Nephron (organoid): ENCODE measurements around the gene PLXNA1.

Source experiments
- H3K27ac Mint-ChIP-seq, 3 experiments: 2 replicates each; pipeline ENCODE4 v1.8.0; 2020; ENCODE audit warnings: mixed read lengths in 3 of 3, mild to moderate bottlenecking in 2 of 3, moderate library complexity in 1 of 3
- H3K27me3 Mint-ChIP-seq: 2 replicates; pipeline ENCODE4 v1.8.0; 2021; ENCODE audit warnings: low read depth, mild to moderate bottlenecking, moderate library complexity, mixed read lengths
- H3K36me3 Mint-ChIP-seq: 2 replicates; pipeline ENCODE4 v1.8.0; 2020; ENCODE audit warnings: low read depth, mixed read lengths
- H3K4me1 Mint-ChIP-seq: 2 replicates; pipeline ENCODE4 v1.8.0; 2020; ENCODE audit warnings: mixed read lengths
- H3K4me3 Mint-ChIP-seq, 3 experiments: 2 replicates each; pipeline ENCODE4 v1.8.0; 2020; ENCODE audit warnings: mild to moderate bottlenecking in 3 of 3, mixed read lengths in 3 of 3, moderate library complexity in 2 of 3
- H3K9me3 Mint-ChIP-seq: 2 replicates; pipeline ENCODE4 v1.8.0; 2020; ENCODE audit warnings: mixed read lengths
- TF ChIP-seq, protein P1 (sequence below), 3 experiments: fragments of 200-600 bp; sonication (generic); IDR thresholded peaks; one replicate each; pipeline ENCODE4 v1.5.0; 2021; ENCODE audit warnings: antibody characterized with exemption in 3 of 3; ENCODE audit not compliant: unreplicated experiment in 3 of 3

PLXNA1 gene

DNA sequence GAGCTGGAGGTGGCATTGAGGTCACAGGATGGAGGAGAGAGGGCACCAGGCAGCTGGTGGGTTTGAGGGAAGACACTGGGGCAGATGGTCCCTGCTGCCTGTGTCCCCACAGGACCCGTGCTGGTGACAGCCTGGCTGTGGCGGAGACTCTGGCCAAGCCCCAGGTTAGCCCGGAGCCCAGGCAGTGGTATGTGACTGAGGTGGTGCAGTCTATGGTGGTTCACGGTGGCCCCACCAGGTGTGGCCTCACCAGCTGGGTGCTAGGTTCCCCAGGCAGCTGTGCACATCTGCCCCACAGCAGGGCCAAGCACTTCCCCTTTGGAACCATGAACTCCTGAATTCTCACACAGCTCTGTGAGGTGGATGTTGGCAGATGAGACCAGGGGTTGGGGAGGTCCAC, 15.4 kb downstream of the PLXNA1 start:
- peaks cover 31% of the 10 kb centered on the region for H3K4me1 Mint-ChIP-seq
- no peak overlapping the region for H3K4me3 Mint-ChIP-seq
- H3K27ac Mint-ChIP-seq = no peak overlapping the region
- H3K36me3 Mint-ChIP-seq = peaks cover 3% of the 10 kb centered on the region
- TF ChIP-seq, protein P1, sequence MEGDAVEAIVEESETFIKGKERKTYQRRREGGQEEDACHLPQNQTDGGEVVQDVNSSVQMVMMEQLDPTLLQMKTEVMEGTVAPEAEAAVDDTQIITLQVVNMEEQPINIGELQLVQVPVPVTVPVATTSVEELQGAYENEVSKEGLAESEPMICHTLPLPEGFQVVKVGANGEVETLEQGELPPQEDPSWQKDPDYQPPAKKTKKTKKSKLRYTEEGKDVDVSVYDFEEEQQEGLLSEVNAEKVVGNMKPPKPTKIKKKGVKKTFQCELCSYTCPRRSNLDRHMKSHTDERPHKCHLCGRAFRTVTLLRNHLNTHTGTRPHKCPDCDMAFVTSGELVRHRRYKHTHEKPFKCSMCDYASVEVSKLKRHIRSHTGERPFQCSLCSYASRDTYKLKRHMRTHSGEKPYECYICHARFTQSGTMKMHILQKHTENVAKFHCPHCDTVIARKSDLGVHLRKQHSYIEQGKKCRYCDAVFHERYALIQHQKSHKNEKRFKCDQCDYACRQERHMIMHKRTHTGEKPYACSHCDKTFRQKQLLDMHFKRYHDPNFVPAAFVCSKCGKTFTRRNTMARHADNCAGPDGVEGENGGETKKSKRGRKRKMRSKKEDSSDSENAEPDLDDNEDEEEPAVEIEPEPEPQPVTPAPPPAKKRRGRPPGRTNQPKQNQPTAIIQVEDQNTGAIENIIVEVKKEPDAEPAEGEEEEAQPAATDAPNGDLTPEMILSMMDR (IDR thresholded peaks at IDR 0.05; ENCODE audit: unreplicated experiment in 3 of 3) = no peak
- H3K27me3 Mint-ChIP-seq = no peaks in the 10 kb centered on the region
- H3K9me3 Mint-ChIP-seq = no peaks in the 10 kb centered on the region

DNA sequence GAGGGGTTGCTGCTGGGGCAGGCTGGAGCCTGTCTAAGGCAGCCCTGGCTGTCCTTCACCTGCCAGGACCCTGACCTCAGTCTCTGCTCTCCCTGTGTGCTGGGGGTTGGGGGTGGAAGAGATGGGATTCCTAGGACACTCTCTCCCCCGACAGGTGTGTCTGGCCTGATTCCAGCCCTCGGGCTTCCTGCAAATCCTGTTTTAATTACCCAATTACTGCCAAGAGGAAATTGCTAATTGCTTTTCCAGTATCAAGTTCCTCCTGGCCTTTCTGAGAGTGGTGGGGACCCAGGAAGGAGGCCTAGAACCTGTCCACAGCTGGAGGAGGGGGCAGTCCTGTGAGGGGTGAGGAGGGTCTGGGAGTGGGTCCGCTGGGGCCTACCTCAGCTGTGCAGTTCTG, 15.8 kb downstream of the PLXNA1 start:
- H3K4me3 Mint-ChIP-seq = no peak overlapping the region
- H3K27ac Mint-ChIP-seq = no peak overlapping the region
- peaks cover 30% of the 10 kb centered on the region for H3K4me1 Mint-ChIP-seq
- no peaks in the 10 kb centered on the region for H3K9me3 Mint-ChIP-seq
- H3K27me3 Mint-ChIP-seq = no peaks in the 10 kb centered on the region
- peaks cover 2% of the 10 kb centered on the region for H3K36me3 Mint-ChIP-seq
- TF ChIP-seq, protein P1 (IDR thresholded peaks at IDR 0.05; ENCODE audit: unreplicated experiment in 3 of 3) = no peak

DNA sequence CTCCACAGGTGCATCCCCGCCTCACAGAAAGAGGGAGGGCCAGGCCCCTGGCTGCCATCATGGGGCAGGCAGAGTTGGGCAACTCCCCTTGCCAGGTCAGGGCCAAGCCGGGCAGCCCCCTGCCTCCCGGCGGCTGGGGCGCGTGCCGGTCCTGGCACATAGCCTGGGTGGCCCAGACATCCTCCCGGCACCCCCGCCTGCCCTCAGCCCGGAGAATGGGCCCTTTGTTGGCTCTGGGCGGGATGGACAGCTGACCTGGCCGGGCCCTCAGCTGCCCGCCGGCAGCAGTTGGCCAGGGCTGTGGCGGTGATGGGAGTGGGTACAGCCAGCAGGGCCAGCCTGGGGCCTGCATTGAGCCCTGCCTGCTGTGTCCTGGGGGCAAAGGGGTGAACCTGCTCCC, 16.5 kb downstream of the PLXNA1 start:
- H3K36me3 Mint-ChIP-seq = no peaks in the 10 kb centered on the region
- no peak overlapping the region for H3K27ac Mint-ChIP-seq
- peaks cover 26% of the 10 kb centered on the region for H3K4me1 Mint-ChIP-seq
- TF ChIP-seq, protein P1 (IDR thresholded peaks at IDR 0.05; ENCODE audit: unreplicated experiment in 3 of 3) = no peak
- no peaks in the 10 kb centered on the region for H3K9me3 Mint-ChIP-seq
- H3K27me3 Mint-ChIP-seq = no peaks in the 10 kb centered on the region
- no peak overlapping the region for H3K4me3 Mint-ChIP-seq

DNA sequence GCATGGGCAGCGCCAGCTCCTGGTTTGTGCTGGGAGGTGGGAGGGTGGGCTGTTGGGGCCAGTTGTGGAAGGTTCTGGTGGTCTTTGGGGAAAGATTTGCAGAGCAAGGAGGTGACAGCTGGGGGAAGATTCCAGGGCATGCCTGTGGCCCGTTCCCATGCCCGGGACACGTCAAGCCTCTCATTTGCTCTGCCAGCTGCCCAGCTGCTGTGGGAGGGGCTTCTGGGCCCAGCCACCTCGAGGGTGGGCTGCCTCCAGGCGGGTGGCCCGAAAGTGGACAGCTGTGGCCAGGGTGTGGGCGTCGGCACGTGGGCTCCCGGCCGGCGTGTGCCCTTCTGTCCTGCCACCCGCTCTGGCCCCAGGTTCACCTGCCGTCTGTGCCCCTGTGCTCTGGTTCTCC, 17.2 kb downstream of the PLXNA1 start:
- Mint-ChIP-seq H3K9me3 (no peaks in the 10 kb centered on the region), H3K4me1 (peaks cover 22% of the 10 kb centered on the region), H3K4me3 (no peak overlapping the region), H3K27me3 (no peaks in the 10 kb centered on the region), H3K36me3 (no peaks in the 10 kb centered on the region), H3K27ac (peak overlapping the region in 1 of 3 experiments; percentile 15)
- TF ChIP-seq, protein P1 (IDR thresholded peaks at IDR 0.05; ENCODE audit: unreplicated experiment in 3 of 3) = no peak

DNA sequence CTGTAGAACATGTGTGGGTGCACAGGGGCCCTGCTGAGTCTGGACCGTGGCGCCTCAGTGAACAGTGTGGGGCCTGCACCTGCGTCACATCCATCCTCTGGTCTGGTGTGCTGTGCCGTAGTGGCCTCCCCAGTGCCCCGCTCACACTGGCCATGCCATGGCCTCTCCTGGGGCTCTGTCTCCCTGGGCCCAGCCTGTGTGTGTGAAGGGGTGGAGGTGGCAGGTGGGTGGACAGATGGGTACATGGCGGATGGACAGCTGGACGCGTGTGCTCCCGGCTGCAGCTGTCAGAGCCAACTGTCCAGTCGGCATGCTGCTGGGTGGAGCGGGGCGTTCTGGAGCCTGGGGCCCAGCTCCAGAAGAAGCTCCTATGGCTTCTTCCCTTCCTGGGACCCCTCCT, 17.8 kb downstream of the PLXNA1 start:
- Mint-ChIP-seq H3K27me3 (no peaks in the 10 kb centered on the region), H3K36me3 (no peaks in the 10 kb centered on the region), H3K9me3 (no peaks in the 10 kb centered on the region), H3K4me1 (peaks cover 22% of the 10 kb centered on the region), H3K4me3 (no peak overlapping the region), H3K27ac (peak overlapping the region in 1 of 3 experiments; percentile 15)
- TF ChIP-seq, protein P1 (IDR thresholded peaks at IDR 0.05; ENCODE audit: unreplicated experiment in 3 of 3) = no peak

DNA sequence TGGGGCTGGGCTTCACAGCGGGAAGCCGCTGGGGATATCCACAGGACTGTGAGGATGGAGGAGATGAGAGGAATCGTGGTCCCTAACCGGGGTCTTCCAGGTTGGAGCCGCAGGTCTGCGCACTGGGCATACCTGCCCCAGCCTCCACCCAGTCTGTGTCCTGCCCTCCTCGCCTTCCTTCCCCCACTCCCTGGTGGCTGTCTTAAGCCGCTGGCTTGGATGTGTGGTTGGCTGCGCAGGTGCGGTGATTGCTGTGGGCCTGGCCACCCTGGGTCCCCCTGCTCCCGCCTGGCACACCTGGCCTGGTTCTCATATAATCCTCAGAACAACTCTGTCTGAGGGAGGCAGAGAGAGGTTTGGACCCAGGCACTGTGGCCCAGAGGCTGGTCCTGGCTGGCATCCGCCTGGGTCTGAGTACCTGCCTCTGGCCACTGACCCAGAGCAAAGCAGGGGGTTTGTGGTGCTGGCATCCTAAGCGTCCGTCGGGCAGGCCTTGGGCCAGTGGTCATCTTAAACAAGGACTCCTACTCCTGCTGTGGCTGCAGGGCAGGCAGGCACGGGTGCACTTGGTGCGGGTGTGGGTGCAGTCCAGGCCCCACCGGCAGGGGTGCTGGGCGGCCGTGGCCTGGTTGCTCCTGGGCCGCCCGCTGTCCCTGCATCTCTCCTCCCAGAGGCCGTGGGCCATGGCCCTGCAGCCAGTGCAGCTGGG, 18.7 kb downstream of the PLXNA1 start:
- no peaks in the 10 kb centered on the region for H3K36me3 Mint-ChIP-seq
- no peaks in the 10 kb centered on the region for H3K9me3 Mint-ChIP-seq
- peak overlapping the region in 2 of 3 experiments; percentile 61 to 64 for H3K4me3 Mint-ChIP-seq
- peak overlapping the region; percentile 91 to 97 (median 91) for H3K27ac Mint-ChIP-seq
- TF ChIP-seq, protein P1 (IDR thresholded peaks at IDR 0.05; ENCODE audit: unreplicated experiment in 3 of 3) = no peak
- peaks cover 22% of the 10 kb centered on the region for H3K4me1 Mint-ChIP-seq
- H3K27me3 Mint-ChIP-seq = no peaks in the 10 kb centered on the region
